HFF-Myc (cell line): ENCODE data around the gene CDPF1.
"Not testable (repeated sequence)": the region's sequence is repeated elsewhere in the genome, so short reads cannot be mapped to it uniquely, and the experiment has no call there.

Experiments used
- DNase-seq: peaks from one replicate; pipeline ENCODE4 v3.0.0-alpha.2; 2011; ENCODE audit warnings: low read depth; ENCODE audit errors: extremely low read depth
- H3K4me3 ChIP-seq: replicated peaks from 2 replicates; pipeline ENCODE4 v1.5.1; 2011; ENCODE audit warnings: low read depth, mild to moderate bottlenecking, control low read depth, low read length
- TF ChIP-seq, protein P1 (sequence below): IDR thresholded peaks from 2 replicates; pipeline ENCODE4 v1.5.1; 2012; ENCODE audit warnings: mild to moderate bottlenecking, low read depth, low read length, control low read depth; ENCODE audit errors: missing control alignments

CDPF1 gene

DNA sequence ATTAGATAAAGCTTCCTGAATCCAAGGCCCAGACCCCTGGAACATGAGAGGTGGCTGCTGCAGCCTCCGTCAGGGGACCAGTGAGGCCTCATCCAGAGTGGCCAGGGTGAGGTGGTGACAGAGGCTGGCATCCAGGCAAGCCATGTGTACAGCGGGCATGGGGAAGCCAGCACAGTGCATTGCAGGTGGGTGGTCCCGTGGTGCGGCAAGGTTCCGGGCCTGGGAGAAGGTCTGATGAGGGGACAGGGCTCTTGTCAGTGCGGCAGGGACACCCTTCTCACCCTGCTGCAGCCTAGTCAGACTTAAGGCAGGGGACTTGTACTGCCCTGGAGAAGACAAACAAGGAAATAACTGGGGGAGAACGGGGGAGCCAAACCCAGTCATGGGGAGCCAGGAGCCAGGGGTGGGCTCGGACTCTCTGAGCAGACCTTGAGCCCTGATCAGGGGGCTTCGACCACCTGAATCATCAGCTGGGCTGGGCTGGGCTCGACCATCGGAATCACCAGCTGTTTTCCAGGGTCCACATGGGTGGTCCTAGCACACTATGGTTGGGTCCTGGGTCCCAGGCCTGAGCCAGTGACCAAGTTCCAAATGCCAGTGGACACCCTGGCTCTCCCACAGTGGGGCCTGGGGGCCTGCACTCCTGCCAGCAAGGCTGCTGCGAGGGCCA lies 22.8 kb upstream of the CDPF1 start:
- TF ChIP-seq, protein P1, sequence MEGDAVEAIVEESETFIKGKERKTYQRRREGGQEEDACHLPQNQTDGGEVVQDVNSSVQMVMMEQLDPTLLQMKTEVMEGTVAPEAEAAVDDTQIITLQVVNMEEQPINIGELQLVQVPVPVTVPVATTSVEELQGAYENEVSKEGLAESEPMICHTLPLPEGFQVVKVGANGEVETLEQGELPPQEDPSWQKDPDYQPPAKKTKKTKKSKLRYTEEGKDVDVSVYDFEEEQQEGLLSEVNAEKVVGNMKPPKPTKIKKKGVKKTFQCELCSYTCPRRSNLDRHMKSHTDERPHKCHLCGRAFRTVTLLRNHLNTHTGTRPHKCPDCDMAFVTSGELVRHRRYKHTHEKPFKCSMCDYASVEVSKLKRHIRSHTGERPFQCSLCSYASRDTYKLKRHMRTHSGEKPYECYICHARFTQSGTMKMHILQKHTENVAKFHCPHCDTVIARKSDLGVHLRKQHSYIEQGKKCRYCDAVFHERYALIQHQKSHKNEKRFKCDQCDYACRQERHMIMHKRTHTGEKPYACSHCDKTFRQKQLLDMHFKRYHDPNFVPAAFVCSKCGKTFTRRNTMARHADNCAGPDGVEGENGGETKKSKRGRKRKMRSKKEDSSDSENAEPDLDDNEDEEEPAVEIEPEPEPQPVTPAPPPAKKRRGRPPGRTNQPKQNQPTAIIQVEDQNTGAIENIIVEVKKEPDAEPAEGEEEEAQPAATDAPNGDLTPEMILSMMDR, result no peak
- DNase-seq, result no peak
- no peak overlapping the region for H3K4me3 ChIP-seq

DNA sequence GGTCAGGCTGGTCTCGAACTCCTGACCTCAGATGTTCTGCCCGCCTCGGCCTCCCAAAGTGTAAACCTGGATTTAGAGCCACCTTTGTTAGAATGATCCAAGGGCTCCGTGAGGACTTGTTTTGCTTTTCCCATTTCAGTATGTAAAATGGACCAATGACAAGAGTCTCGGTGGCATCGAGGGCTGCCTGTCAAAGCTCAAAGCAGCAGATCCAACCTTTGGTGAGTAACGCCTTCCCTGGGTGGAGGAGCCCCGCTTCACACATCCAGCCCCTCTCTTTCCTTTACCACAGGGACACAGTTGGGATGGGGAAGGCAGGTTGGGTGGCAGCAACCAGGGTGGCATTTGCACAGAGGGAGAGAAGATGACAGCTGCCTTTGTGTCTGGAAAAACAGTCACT lies 22.1 kb upstream of the CDPF1 start:
- no peak for DNase-seq
- H3K4me3 ChIP-seq, result no peak overlapping the region
- TF ChIP-seq, protein P1, result no peak

DNA sequence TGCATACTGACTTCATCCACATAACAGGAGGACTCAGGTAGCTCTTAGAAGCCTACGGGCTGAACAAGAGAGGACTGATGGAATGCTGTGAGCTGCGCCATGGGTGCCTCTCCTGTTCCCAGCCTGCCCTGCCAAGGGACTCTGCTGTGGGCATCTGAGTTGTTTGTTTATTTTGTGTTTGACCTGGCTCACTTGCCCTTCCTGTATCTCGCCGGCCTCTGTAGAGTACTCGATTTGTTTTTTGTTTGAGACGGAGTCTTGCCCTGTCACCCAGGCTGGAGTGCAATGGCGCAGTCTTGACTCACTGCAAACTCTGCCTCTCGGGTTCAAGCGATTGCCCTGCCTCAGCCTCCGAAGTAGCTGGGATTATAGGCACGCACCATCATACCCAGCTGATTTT lies 19.5 kb upstream of the CDPF1 start:
- DNase-seq, result no peak
- TF ChIP-seq, protein P1, result no peak
- H3K4me3 ChIP-seq, result no peak overlapping the region

DNA sequence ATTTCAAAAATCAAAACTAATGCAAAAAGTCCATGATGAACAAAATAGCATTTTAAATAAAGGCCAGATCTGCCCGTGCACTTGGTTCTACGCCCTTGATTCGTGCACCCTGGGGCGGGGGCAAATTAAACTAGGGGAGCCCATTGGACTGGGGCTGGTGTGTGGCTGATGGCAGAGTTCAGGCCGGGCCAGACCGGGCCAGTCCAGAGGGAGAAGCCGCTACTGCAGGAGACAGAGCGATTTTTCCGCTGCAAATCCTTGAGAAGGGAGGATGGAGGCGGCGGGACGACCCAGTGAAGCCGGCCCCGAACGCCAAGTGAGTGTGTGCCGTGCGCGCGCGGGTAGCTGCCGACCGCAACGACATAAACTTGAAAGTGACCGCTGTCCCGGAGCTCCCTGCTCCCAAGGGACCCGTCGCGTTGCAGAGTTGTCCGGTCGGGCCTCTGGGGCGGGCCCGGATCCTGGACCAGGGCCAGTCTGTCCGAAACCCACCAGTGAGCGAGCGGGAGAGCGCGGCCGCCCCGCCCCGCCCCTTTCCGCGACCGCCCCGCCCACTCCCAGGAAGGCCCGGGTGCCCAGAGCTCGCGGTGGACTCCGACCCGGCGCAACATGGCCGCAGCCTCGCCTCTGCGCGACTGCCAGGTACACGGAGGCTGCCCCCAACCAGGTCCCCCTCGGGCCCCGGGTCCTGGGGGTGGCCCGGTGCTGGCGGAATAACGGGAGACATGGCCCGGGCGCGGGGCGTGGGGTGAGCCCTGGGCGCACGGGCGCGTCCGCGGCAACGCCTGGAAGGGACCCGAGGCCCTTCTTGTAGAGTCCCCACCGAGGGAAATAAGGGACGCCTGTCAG lies 17.6 kb upstream of the CDPF1 start, which contains the start of gene TTC38:
Gene TTC38, plus strand, starts transcription at position 578 of the 849 bp plus-strand sequence. Its CDS starts 32 bp downstream, at position 610.
- no peak for DNase-seq
- TF ChIP-seq, protein P1, result no peak
- H3K4me3 ChIP-seq, result peak within 1 kb of the TSS; percentile 67

DNA sequence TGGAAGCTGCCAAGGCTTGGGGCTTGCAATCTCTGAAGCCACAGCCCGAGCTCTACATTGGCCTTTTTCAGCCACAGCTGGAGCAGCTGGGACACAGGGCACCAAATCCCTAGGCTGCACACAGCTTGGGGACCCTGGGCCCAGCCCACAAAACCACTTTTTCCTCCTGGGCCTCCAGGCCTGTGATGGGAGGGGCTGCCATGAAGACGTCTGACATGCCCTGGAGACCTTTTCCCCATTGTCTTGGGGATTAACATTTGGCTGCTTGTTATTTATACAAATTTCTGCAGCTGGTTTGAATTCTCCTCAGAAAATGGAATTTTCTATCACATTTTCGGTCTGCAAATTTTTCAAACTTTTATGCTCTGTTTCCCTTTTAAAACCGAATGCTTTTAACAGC lies 15.5 kb upstream of the CDPF1 start:
- DNase-seq, H3K4me3 ChIP-seq: not testable (repeated sequence)

DNA sequence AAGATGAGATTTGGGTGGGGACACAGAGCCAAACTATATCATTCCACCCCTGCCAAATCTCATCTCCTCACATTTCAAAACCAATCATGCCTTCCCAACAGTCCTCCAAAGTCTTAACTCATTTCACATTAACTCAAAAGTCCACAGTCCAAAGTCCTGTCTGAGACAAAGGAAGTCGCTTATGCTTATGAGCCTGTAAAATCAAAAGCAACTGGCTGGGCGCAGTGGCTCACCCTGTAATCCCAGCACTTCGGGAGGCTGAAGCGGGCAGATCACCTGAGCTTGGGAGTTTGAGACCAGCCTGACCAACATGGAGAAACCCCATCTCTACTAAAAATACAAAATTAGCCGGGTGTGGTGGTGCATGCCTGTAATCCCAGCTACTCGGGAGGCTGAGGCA lies 14.4 kb upstream of the CDPF1 start:
- not testable (repeated sequence) for DNase-seq, H3K4me3 ChIP-seq

DNA sequence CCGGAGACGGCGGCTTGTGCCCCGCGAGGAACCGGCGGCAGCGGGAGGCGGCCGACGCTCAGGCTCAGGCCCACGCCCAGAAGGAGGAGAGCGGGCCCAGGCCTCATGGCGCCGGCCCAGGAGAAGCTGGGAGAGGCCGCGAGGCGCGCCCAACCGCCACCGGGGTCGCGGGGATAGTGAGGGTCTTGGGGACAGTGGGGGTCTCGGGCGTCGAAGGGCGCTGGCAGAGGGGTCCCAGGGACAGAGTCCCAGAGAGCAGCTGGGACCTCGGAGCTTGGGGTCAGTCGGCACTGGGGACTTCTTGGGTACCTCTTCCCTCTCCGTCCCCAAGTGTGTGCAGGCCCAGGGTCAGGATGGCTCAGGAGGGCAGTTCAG lies 13.1 kb upstream of the CDPF1 start, which contains the start of gene PKDREJ:
Gene PKDREJ, minus strand, starts transcription at position 128 of the 375 bp plus-strand sequence. Its CDS starts 21 bp downstream, at position 107.
- TF ChIP-seq, protein P1, result no peak
- DNase-seq, result no peak
- H3K4me3 ChIP-seq, result no peak within 1 kb of the TSS
